HCT116 (cell line): ENCODE data around the gene PRAF2. TPM values are rescaled to one million over a fixed set of nuclear protein-coding genes. Genes with fewer than 3 reads are reported as not detected.

Experiments used
- ATAC-seq: fragments of 200-7000 bp; cut with Tn5 transposase; 2 replicates; pipeline ENCODE4 v1.9.1; 2020; ENCODE audit warnings: mild to moderate bottlenecking, moderate library complexity
- BruUV-seq: library from RNA; stranded (reverse); fragments of 400-500 nt; replicated peaks from 2 replicates; lab custom pipeline; 2021; lab: Mats Ljungman, UMichigan
- CTCF ChIA-PET: fragments of 300-600 bp; sonication (Branson Sonifier 250); formaldehyde crosslinking; loops from one replicate; lab custom pipeline; 2021; ENCODE audit warnings: antibody characterized with exemption; lab: Charles Lee
- POLR2A ChIA-PET: fragments of 300-600, 350-600 bp; sonication (Branson Sonifier 250); formaldehyde crosslinking; loops from one replicate; lab custom pipeline; 2021; ENCODE audit warnings: antibody characterized with exemption; lab: Charles Lee
- RAD21 ChIA-PET, 2 experiments: fragments of 300-600 bp; sonication (Branson Sonifier 250); formaldehyde crosslinking; loops; one replicate each; lab custom pipeline; 2023; ENCODE audit warnings: low total read pairs in 2 of 2; ENCODE audit not compliant: uncharacterized antibody in 2 of 2, unreplicated experiment in 2 of 2, low non-redundant PET in 1 of 2; lab: Charles Lee
- DNase-seq: peaks from one replicate; pipeline ENCODE4 v3.0.0-alpha.2; 2010; ENCODE audit warnings: low read depth, low spot score
- H2AFZ ChIP-seq: fragments of 200-600 bp; shearing (Covaris generic), sonication (generic); 2 replicates; pipeline ENCODE4 v1.6.1; 2017; ENCODE audit warnings: low read depth, mixed run types, mixed read lengths, antibody characterized with exemption, low read length; ENCODE audit not compliant: poor library complexity, severe bottlenecking
- H3K27ac ChIP-seq: 2 replicates; pipeline ENCODE4 v1.5.1; 2012; ENCODE audit warnings: low read depth, low read length
- H3K27me3 ChIP-seq: fragments of 200-600 bp; sonication (generic); 2 replicates; pipeline ENCODE4 v1.6.1; 2016; ENCODE audit warnings: mixed run types, low read length, mixed read lengths; ENCODE audit not compliant: insufficient read depth
- H3K36me3 ChIP-seq, 2 experiments: fragments of 200-500 bp in 1 of 2; fragments of 200-600 bp in 1 of 2; sonication (Bioruptor generic) in 1 of 2; sonication (generic) in 1 of 2; 2 replicates each; pipeline versions ENCODE4 v1.5.1 to v1.6.1; 2014 to 2016; ENCODE audit warnings: low read length in 2 of 2, inconsistent platforms in 1 of 2, mixed read lengths in 1 of 2, mixed run types in 1 of 2; ENCODE audit not compliant: insufficient read depth in 2 of 2, control insufficient read depth in 1 of 2
- H3K4me1 ChIP-seq, 2 experiments: fragments of 200-600 bp in 1 of 2; sonication (generic) in 1 of 2; 2 replicates each; pipeline versions ENCODE4 v1.5.1 to v1.6.1; 2012 to 2017; ENCODE audit warnings: low read length in 2 of 2, inconsistent platforms in 1 of 2, mild to moderate bottlenecking in 1 of 2, mixed read lengths in 1 of 2, mixed run types in 1 of 2, moderate library complexity in 1 of 2; ENCODE audit not compliant: insufficient read depth in 2 of 2, control insufficient read depth in 1 of 2
- H3K4me2 ChIP-seq: fragments of 200-600 bp; sonication (generic); 2 replicates; pipeline ENCODE4 v1.6.1; 2017; ENCODE audit warnings: mixed run types, low read length, mixed read lengths
- H3K4me3 ChIP-seq, 2 experiments: fragments of 200-600 bp in 1 of 2; sonication (generic) in 1 of 2; replicated peaks in 1 of 2; 2 replicates each; pipeline ENCODE4 v1.5.1; 2011 to 2016; ENCODE audit warnings: low read length in 2 of 2, control low read depth in 1 of 2, low read depth in 1 of 2, mild to moderate bottlenecking in 1 of 2, mixed read lengths in 1 of 2, mixed run types in 1 of 2
- H3K79me2 ChIP-seq: fragments of 200-600 bp; sonication (generic); 2 replicates; pipeline ENCODE4 v1.6.1; 2017; ENCODE audit warnings: mild to moderate bottlenecking, mixed run types, low read length, moderate library complexity, mixed read lengths; ENCODE audit not compliant: insufficient read depth
- H3K9ac ChIP-seq: fragments of 200-600 bp; sonication (generic); 2 replicates; pipeline ENCODE4 v1.6.1; 2016; ENCODE audit warnings: low read length, mixed read lengths
- H3K9me2 ChIP-seq: fragments of 200-600 bp; sonication (generic), shearing (Covaris generic); 2 replicates; pipeline ENCODE4 v1.6.1; 2017; ENCODE audit warnings: mixed run types, mild to moderate bottlenecking, moderate library complexity; ENCODE audit not compliant: insufficient read depth
- H3K9me3 ChIP-seq, 2 experiments: fragments of 200-500 bp in 1 of 2; fragments of 200-600 bp in 1 of 2; sonication (Bioruptor generic) in 1 of 2; sonication (generic) in 1 of 2; 2 replicates each; pipeline ENCODE4 v1.6.1; 2014 to 2017; ENCODE audit warnings: low read length in 2 of 2, mixed read lengths in 2 of 2, inconsistent platforms in 1 of 2, low read depth in 1 of 2, mild to moderate bottlenecking in 1 of 2, mixed run types in 1 of 2, moderate library complexity in 1 of 2; ENCODE audit not compliant: control insufficient read depth in 1 of 2, insufficient read depth in 1 of 2
- H4K20me1 ChIP-seq: fragments of 200-600 bp; sonication (generic), shearing (Covaris generic); 2 replicates; pipeline ENCODE4 v1.6.1; 2017; ENCODE audit warnings: mixed run types, mild to moderate bottlenecking, moderate library complexity; ENCODE audit not compliant: insufficient read depth
- ATF3 ChIP-seq: IDR thresholded peaks from 2 replicates; pipeline ENCODE4 v1.6.1; 2012
- EGR1 ChIP-seq: IDR thresholded peaks from 2 replicates; pipeline ENCODE4 v1.6.1; 2012; ENCODE audit warnings: low read depth
- EZH2 ChIP-seq: fragments of 200-600 bp; sonication (generic); IDR thresholded peaks from 2 replicates; pipeline ENCODE4 v1.6.1; 2017; ENCODE audit warnings: antibody characterized with exemption, mixed run types
- EZH2phosphoT487 ChIP-seq: fragments of 200-600 bp; IDR thresholded peaks from 2 replicates; pipeline ENCODE4 v1.6.1; 2018; ENCODE audit warnings: antibody characterized with exemption, borderline replicate concordance
- FOSL1 ChIP-seq: IDR thresholded peaks from 2 replicates; pipeline ENCODE4 v1.6.1; 2012; ENCODE audit warnings: low read depth
- JUND ChIP-seq: IDR thresholded peaks from 2 replicates; pipeline ENCODE4 v1.6.1; 2012
- MAX ChIP-seq: IDR thresholded peaks from 2 replicates; pipeline ENCODE4 v1.6.1; 2012
- POLR2A ChIP-seq: IDR thresholded peaks from 2 replicates; pipeline ENCODE4 v1.7.0; 2011; ENCODE audit warnings: borderline replicate concordance; ENCODE audit not compliant: insufficient read depth, insufficient read length; ENCODE audit errors: extremely low read depth
- POLR2AphosphoS5 ChIP-seq: IDR thresholded peaks from 2 replicates; pipeline ENCODE4 v1.6.1; 2011; ENCODE audit warnings: mild to moderate bottlenecking, low read depth, low read length, moderate library complexity
- RAD21 ChIP-seq: IDR thresholded peaks from 2 replicates; pipeline ENCODE4 v1.6.1; 2012; ENCODE audit warnings: low read depth, mild to moderate bottlenecking
- REST ChIP-seq: IDR thresholded peaks from 2 replicates; pipeline ENCODE4 v1.6.1; 2012; ENCODE audit warnings: low read depth
- SIN3A ChIP-seq: IDR thresholded peaks from 2 replicates; pipeline ENCODE4 v1.6.1; 2012; ENCODE audit warnings: low read depth
- SP1 ChIP-seq: IDR thresholded peaks from 2 replicates; pipeline ENCODE4 v1.6.1; 2012; ENCODE audit warnings: low read depth
- SRF ChIP-seq: IDR thresholded peaks from 2 replicates; pipeline ENCODE4 v1.6.1; 2012; ENCODE audit warnings: low read depth
- YY1 ChIP-seq: IDR thresholded peaks from 2 replicates; pipeline ENCODE4 v1.6.1; 2011; ENCODE audit warnings: low read length, low read depth, moderate library complexity, mild to moderate bottlenecking; ENCODE audit not compliant: insufficient replicate concordance; ENCODE audit errors: extremely low read depth
- ZBTB33 ChIP-seq: IDR thresholded peaks from 2 replicates; pipeline ENCODE4 v1.6.1; 2011; ENCODE audit warnings: mild to moderate bottlenecking, low read length, moderate library complexity; ENCODE audit not compliant: insufficient replicate concordance; ENCODE audit errors: extremely low read depth
- ZFX ChIP-seq: fragments of 450-650 bp; IDR thresholded peaks from 2 replicates; pipeline ENCODE4 v1.6.1; 2017
- ZNF274 ChIP-seq: fragments of 200-500 bp; sonication (Bioruptor generic); IDR thresholded peaks from 2 replicates; pipeline ENCODE4 v1.6.1; 2014; ENCODE audit warnings: mild to moderate bottlenecking, low read depth, low read length, inconsistent platforms
- intact Hi-C: fragments of 100-400 bp; cut with micrococcal nuclease; formaldehyde crosslinking; loops from 2 replicates; pipeline ENCODE4 v1.10.0; 2022
- total RNA-seq: library from RNA; stranded (reverse); gene quantifications from one replicate; pipeline ENCODE4 v1.2.1, GENCODE V29; 2021; ENCODE audit not compliant: unreplicated experiment
- TF ChIP-seq, protein P1 (sequence below), 3 experiments: fragments of 200-600 bp in 1 of 3; sonication (generic) in 1 of 3; IDR thresholded peaks in 2 of 3; conservative IDR thresholded peaks in 1 of 3; 2 replicates each; pipeline ENCODE4 v1.5.1; 2012 to 2017; ENCODE audit warnings: low read depth in 2 of 3, low read length in 2 of 3, antibody characterized with exemption in 1 of 3, borderline replicate concordance in 1 of 3, control low read depth in 1 of 3, mild to moderate bottlenecking in 1 of 3, mixed read lengths in 1 of 3, mixed run types in 1 of 3, moderate library complexity in 1 of 3; ENCODE audit not compliant: insufficient read depth in 1 of 3

Gene PRAF2
- total RNA-seq, 1 experiment from 2014 or later = 18.8 TPM

DNA sequence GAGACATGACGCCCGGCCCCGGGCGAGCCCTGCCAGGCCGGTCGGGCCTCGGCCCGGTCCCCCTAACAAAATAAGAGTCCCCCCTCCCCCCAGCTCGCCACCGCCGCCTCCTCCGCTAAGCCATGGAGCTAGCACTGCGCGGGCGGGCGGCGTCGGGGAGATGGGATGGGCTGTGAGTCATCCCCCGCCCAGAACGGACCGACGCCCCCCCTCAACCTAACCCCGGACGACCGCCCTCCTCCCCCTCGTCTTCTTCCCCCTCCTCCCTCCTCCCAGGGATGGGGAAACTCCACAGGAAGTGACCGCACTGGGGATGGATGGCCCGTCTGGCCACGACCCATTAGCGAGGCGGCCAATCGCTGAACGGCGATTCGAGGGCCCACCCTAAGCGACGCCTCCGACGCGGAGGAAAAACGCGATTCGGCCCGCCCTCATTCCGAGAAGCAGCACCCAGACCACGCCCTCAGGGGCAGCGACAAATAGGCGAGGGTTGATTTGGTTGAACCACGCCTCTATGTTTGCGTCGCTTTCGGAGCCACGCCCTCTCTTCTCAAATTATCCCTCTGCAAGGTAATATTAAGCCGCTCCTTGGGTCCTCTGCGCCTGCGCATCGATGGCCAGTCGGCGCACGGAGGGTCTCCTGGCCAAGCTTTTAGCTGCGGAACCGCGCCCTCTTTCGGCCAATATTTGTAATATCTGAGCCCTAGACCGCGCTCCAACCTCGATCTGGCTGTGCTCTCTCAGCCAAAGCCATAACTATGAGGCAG, 30.4 kb downstream of the PRAF2 start, which contains the start of gene TFE3:
TSS of gene TFE3 (minus strand) at position 138 of the 767 bp plus-strand sequence. CDS start at position 7, 131 bp downstream.
- peak; percentile 95 for DNase-seq
- POLR2A ChIA-PET = interaction anchor here (1.1 kb wide), 1 partner anchor 26 kb away, joined by 3 read pairs; no protein-coding TSS in a partner anchor
- Histone ChIP-seq H3K4me3 (peak within 1 kb of the TSS; percentile 69), H3K9me2 (no peaks in the 10 kb centered on the region), H3K9me3 (no peaks in the 10 kb centered on the region), H3K79me2 (peaks cover 36% of the 10 kb centered on the region), H2AFZ (no peak within 1 kb of the TSS), H3K27ac (peak within 1 kb of the TSS; percentile 94), H4K20me1 (no peaks in the 10 kb centered on the region), H3K27me3 (no peaks in the 10 kb centered on the region), H3K4me2 (peak within 1 kb of the TSS; percentile 87), H3K9ac (peak within 1 kb of the TSS; percentile 88), H3K4me1 (peaks cover 23 to 34% of the 10 kb centered on the region in 2 experiments), H3K36me3 (peaks cover 4 to 5% of the 10 kb centered on the region in 2 experiments; a peak in 3 of 4 replicates)
- BruUV-seq = no TSS peak
- CTCF ChIA-PET = interaction anchor here (0.7 to 1.7 kb wide), 3 partner anchors 13 to 152 kb away, joined by 3 to 5 read pairs (median 3); no protein-coding TSS in a partner anchor
- peak; percentile 88 for ATAC-seq
- intact Hi-C loops = loop anchor here (2.0 to 10.0 kb wide), 3 partner anchors 41 to 121 kb away; partner anchors contain the start of genes GRIPAP1 and MAGIX
- RAD21 ChIA-PET = no interaction called here
- TF ChIP-seq, protein P1, sequence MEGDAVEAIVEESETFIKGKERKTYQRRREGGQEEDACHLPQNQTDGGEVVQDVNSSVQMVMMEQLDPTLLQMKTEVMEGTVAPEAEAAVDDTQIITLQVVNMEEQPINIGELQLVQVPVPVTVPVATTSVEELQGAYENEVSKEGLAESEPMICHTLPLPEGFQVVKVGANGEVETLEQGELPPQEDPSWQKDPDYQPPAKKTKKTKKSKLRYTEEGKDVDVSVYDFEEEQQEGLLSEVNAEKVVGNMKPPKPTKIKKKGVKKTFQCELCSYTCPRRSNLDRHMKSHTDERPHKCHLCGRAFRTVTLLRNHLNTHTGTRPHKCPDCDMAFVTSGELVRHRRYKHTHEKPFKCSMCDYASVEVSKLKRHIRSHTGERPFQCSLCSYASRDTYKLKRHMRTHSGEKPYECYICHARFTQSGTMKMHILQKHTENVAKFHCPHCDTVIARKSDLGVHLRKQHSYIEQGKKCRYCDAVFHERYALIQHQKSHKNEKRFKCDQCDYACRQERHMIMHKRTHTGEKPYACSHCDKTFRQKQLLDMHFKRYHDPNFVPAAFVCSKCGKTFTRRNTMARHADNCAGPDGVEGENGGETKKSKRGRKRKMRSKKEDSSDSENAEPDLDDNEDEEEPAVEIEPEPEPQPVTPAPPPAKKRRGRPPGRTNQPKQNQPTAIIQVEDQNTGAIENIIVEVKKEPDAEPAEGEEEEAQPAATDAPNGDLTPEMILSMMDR (IDR thresholded peaks at IDR 0.05 in 2 of 3, conservative IDR thresholded peaks at IDR 0.05 in 1 of 3; ENCODE audit: borderline replicate concordance in 1 of 3, insufficient read depth in 1 of 3, low read depth in 2 of 3, low read length in 2 of 3) = peak in 2 of 3 experiments; percentile 51 to 55; a peak in 3 of 6 replicates
- TF ChIP-seq ZNF274 (no peak), ATF3 (no peak), SIN3A (no peak), ZFX (0 out of 2 replicates have a peak, but pooled peaks have one; percentile 4), ZBTB33 (no peak), POLR2AphosphoS5 (peak; percentile 68), POLR2A (no peak), SRF (no peak), SP1 (no peak), YY1 (peak; percentile 4), EZH2phosphoT487 (no peak), RAD21 (no peak), FOSL1 (no peak), REST (no peak), MAX (no peak), JUND (no peak), EGR1 (no peak), EZH2 (no peak)
